GM12872 (cell line): ENCODE measurements around the gene ZNF175.

Experiments
- TF ChIP-seq, protein P1 (sequence below): IDR thresholded peaks from 3 replicates; pipeline ENCODE4 v1.5.1; 2011; ENCODE audit warnings: low read depth, mild to moderate bottlenecking, low read length, moderate library complexity; ENCODE audit not compliant: insufficient read depth

ZNF175 gene

DNA sequence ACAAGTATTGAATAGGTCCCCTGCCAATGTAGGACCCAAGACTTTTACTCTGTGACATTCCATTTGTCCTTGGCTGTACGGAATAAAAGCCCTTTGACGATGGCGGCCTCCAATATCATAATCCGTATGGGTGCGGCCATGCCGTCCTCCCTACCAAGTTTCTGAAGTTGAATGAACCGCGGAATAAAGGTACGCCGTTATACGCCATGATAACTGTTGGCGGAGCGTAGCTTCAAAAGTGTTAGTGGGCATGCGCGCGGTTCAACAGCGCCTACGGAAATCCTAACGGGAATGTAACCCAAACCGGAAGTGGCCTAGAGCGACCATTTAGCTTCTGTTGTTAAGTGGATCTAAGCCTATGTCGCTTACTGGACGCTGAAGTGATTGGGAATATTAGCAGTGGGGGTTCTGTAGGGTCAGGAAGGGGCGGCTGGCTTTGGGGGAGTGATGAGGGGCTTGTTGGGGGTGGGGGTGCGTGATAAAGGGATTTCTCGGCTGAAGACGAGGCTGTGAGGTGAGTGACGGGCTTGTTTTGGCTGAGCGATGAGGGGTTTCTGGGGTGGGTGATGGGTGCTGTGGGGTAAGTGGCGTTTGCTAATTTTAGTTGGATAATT, at the start of gene ZNF175:
Gene ZNF175, plus strand, starts transcription at position 322 of the 614 bp plus-strand sequence. CDS start 2,047 bp downstream, outside the sequence.
- TF ChIP-seq, protein P1, sequence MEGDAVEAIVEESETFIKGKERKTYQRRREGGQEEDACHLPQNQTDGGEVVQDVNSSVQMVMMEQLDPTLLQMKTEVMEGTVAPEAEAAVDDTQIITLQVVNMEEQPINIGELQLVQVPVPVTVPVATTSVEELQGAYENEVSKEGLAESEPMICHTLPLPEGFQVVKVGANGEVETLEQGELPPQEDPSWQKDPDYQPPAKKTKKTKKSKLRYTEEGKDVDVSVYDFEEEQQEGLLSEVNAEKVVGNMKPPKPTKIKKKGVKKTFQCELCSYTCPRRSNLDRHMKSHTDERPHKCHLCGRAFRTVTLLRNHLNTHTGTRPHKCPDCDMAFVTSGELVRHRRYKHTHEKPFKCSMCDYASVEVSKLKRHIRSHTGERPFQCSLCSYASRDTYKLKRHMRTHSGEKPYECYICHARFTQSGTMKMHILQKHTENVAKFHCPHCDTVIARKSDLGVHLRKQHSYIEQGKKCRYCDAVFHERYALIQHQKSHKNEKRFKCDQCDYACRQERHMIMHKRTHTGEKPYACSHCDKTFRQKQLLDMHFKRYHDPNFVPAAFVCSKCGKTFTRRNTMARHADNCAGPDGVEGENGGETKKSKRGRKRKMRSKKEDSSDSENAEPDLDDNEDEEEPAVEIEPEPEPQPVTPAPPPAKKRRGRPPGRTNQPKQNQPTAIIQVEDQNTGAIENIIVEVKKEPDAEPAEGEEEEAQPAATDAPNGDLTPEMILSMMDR = no peak

DNA sequence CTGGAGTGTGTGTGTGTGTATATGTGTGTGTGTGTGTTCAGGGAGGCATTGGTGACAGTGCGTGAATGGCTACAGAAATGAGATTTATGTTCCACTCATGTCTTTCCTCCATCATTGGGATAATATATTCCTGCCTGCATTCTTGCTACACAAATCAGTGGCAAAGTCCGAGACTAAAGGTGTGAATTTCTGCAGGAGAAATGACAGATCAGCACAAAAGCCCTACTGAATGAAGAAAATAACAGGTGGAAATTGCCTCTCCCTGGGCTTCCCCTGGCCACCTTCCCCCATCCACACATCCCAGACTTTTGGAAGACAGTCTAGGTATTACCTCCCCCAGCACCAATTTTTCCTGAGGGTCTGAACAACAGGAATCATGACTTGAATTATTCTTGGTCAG, 49.7 kb upstream of the ZNF175 start:
- TF ChIP-seq, protein P1 = no peak

DNA sequence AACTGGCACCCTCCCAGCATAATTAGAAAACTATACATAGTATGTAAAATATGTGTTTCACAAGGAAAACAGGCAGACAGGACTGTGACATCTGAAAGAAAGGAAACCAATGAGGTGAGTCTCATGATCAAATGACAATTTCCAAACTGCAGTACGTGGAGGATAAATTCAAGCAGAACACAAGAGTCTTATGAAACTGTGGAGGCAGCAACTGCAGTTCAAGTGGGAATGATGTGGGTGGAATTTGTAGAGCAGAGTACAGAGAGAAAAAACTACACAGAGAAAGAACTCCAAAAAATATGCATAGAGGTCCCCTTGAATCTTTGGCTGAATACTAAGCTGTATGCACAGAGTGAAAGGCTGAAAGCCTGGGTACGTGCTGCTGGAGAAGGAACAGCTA, 49.3 kb upstream of the ZNF175 start:
- TF ChIP-seq, protein P1 = no peak

DNA sequence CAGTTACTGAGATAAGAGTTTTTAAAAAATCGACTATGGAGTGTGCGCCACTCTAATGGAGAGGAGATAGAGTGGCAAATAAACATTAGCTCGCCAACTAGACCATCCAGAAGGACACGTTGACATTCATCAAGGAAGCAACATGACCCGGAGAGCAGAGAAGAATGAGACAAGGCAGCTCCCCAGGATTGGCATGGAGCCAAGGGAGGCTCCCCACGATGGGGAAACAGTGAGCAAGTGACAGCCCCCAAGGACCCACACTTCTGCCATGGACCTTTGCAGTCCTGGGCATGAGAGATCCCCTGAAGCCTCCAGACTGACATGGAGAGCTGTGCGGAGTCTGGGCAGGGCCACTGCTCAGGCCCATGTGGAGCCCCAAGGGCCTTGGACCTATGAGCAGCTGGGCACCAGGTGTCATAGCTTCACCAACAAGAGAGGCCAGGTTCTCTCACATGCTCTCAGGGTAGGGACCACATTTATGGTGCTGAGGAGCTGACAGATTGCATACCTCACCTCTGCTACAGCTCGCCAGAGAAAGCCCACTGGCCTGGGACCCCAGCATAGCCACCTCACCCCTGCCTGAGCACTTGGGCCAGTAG, 46.3 kb upstream of the ZNF175 start:
- TF ChIP-seq, protein P1 = no peak

DNA sequence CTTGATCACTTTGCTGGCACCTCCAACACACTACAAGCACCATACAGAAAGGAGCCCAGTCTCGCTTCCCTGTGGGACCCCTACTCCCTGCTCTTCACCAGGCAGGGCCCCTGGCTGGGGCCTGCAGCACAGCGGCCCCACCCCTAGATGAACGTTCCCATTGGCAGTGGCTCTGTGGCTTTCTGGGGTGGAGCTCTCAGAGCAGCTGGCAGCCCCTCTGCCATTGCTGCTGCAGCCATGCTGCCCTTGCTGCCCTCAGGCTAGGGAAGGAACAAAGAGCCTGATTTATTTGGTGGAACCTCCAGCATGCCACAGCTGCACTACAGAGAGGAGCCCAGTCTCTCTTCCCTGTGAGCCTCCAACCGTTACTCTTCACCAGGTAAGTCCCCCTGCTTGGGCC, 45.4 kb upstream of the ZNF175 start:
- TF ChIP-seq, protein P1 = no peak

DNA sequence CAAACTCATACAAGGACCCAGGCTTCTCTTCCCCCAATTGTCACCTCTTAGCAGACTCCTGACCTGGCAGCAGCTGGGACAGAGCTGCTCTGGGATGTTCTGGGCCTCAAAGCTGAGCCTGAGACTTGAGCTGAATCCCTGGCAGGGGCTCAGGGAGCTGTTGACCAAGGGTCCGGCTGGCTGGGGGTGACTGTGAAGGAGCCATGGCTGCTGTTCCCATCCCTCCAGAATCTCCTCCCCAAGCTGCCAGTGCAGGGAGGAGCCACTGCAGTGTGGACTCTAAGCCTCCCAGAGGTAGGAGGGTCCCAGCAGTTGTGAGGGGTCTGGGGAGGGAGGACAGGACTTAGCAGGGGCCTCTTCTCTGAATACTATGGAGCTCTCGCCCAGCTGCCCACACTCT, 41.8 kb upstream of the ZNF175 start:
- TF ChIP-seq, protein P1 = no peak

DNA sequence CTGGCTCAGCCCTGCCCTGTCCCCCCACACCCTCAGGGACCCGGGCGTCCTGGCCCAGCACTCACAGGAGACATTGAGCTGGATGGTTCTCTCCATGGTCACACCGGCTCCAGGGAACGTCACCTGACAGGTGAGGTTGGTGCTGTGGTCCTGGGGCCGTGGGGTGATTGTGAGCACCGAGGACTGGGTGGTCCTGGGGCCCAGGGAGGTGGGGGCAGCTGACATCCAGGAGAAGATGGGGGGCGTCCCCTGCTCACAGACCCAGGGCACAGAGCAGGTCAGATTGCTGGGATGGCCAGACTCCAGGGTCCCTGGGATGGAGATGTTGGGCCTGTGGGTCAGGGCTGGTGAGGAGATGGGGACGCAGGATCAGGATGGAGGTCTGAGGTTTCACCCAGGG, 40.5 kb upstream of the ZNF175 start:
- TF ChIP-seq, protein P1 = no peak
